ENCODE measurements around the gene DBH.

Gene DBH

DNA sequence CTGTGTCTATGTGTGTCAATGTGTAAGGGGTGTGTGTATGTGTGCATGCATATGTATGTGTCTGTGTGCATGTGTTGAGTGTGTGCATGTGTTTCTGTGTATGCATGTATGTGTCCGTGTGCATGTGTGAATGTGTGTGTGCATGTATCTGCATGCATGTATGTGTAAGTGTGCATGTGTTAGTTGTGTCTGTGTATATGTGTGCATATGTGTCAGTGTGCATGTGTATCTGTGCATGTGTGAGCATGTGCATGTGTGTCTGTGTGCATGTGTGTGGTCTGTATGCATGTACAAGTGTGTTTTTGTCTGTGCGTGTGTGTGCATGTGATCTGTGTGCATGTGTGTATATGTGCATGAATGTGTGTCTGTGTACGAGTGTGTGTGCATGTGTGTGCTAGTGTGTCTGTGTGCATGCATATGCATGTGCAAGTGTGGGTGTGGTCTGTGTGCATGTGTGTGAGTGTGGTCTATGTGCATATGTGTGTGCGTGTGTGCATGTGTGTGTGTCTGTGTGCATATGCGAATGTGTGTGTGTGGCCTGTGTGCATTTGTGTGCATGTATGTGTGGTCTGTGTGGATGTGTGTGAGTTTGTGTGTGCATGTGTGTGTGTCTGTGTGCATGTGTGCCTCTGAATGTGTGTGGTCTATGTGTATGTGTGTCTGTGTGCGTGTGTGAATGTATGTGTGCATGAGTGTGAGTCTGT is 36.5 kb upstream of the DBH start:
- H3K27ac Mint-ChIP-seq, result no peak overlapping the region

DNA sequence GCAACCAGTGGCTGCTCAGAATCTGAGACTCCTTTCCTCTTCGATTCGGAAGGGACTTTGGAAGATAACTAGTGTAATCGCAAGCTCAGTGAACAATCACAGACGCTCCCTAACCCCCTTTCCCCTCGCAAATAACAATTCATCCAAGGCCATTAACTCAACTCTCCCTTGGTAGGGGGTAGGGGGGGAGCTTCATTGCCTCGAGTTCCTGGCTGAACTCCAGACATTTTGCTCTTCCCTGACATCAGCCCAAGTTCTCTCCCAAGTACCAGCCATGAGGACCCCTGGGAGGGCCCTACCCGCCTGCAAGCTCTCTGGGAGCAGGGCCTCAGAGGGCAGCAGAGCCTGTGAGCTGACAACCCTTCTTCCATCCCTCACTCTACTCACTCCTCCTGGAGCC is 35.4 kb upstream of the DBH start:
- Mint-ChIP-seq H3K4me1 (ENCODE audit: low read depth) (peaks cover 8% of the 10 kb centered on the region), H3K27me3 (peaks cover 9% of the 10 kb centered on the region), H3K27ac (no peak overlapping the region), H3K36me3 (ENCODE audit: low read depth) (no peaks in the 10 kb centered on the region), H3K4me3 (no peak overlapping the region), H3K9me3 (peaks cover 13% of the 10 kb centered on the region)

More for the DNA sequence above, 36.5 kb upstream of the DBH start:
- Mint-ChIP-seq H3K9me3 (peaks cover 13% of the 10 kb centered on the region), H3K36me3 (ENCODE audit: low read depth) (no peaks in the 10 kb centered on the region), H3K4me1 (ENCODE audit: low read depth) (peaks cover 5% of the 10 kb centered on the region), H3K4me3 (no peak overlapping the region), H3K27me3 (peaks cover 9% of the 10 kb centered on the region)

DNA sequence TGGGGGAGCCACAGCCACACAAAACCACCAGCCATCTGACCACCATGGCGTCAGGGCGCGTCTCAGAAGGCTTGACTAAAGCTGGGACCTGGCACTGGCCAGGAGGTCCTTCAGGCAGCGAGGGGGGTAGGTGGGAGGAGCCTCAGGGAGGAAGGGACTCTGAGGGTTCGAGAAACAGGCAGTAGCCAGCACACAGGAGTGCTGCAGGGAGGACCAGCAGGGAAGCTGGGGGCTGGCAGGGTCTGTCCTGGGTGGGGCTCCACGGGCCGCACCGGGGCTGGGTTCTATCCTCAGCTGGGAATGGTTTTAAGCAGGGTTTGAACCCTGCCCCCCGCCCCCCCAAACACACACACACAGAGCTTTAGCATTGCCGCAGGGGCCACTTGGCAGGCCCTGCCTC is 34.4 kb upstream of the DBH start:
- Mint-ChIP-seq H3K9me3 (peaks cover 12% of the 10 kb centered on the region), H3K4me1 (ENCODE audit: low read depth) (peaks cover 8% of the 10 kb centered on the region), H3K36me3 (ENCODE audit: low read depth) (no peaks in the 10 kb centered on the region), H3K27ac (no peak overlapping the region), H3K27me3 (peaks cover 17% of the 10 kb centered on the region), H3K4me3 (no peak overlapping the region)

DNA sequence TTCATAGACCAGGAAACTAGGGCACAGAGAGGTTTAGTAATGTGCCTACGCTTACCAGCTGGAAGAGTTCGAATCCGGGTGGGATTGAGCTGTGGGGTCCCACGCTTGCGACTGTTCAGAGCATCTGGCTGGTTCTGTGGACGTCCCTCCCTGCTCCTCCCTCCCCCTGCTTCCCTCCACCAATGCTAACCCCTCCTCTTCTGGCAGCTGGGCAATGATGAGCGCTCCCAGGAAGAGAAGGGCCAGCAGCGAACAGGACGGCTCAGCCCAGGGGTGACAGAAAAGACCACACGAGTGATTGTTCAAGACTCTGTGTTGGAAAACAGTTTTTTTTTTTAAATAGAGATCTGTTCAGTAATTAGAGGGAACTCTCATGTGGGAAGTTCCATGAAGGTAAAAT is 33.9 kb upstream of the DBH start:
- Mint-ChIP-seq H3K9me3 (peaks cover 6% of the 10 kb centered on the region), H3K4me1 (ENCODE audit: low read depth) (peaks cover 8% of the 10 kb centered on the region), H3K4me3 (no peak overlapping the region), H3K27ac (no peak overlapping the region), H3K36me3 (ENCODE audit: low read depth) (no peaks in the 10 kb centered on the region), H3K27me3 (peaks cover 18% of the 10 kb centered on the region)

DNA sequence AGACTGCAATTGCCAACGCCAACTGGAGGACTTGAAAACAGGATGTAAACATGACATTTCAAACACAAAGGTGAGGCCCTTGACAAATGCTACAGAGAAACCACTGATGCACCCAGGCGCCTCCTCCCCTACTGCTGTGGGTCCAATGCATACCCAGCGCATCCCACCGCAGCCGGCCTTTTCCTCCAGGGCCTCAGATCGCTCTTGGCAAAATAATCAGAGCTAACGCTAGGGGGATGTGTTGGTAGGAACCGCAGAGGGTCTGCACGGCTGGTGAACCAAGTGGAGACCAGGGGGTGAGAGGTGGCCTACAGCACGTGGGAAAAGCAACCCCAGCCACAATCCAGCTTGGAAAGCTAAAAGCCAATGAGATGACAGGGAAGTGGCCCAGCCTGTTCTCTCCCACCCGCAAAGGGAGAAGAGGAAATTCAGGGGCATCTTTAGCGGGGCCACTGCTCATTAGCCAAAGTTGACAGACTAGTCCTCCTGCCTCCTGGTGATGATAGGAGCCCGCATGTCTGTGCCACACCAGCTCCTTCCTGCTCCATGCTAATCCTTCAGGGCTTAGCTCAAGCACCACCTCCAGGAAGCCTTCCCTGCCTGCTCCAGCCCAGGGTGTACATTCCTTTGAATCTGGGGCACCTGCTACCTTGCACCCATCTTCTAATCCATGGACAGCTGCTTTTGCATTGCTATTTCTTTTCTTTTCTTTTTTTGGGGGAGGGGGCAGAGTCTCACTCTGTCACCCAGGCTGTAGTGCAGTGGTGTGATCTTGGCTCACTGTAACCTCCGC is 32.8 kb upstream of the DBH start:
- Mint-ChIP-seq H3K4me1 (ENCODE audit: low read depth) (peaks cover 8% of the 10 kb centered on the region), H3K4me3 (no peak overlapping the region), H3K27ac (no peak overlapping the region), H3K36me3 (ENCODE audit: low read depth) (no peaks in the 10 kb centered on the region), H3K27me3 (peaks cover 26% of the 10 kb centered on the region), H3K9me3 (no peaks in the 10 kb centered on the region)

DNA sequence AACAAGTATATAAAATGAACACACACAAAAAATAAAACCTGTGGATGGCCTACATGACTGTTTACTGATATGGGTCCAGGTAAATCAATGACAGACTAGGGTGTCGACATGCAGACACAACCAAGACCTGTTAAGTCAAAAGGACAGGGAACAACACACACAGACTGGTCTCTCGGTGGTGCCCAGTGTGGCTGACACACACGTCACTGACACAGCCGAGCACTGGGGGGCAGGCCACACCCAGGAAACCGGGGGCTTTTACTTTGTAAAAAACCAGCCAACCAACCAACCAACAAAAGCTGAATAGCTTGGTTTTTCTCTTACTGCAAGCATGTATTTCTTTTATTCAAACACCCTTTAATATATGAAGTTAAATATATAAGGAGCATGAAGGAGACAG is 31.9 kb upstream of the DBH start:
- H3K27ac Mint-ChIP-seq, result no peak overlapping the region
- peaks cover 8% of the 10 kb centered on the region for H3K4me1 Mint-ChIP-seq (ENCODE audit: low read depth)
- no peak overlapping the region for H3K4me3 Mint-ChIP-seq
- H3K36me3 Mint-ChIP-seq (ENCODE audit: low read depth), result no peaks in the 10 kb centered on the region
- no peaks in the 10 kb centered on the region for H3K9me3 Mint-ChIP-seq
- peaks cover 29% of the 10 kb centered on the region for H3K27me3 Mint-ChIP-seq

DNA sequence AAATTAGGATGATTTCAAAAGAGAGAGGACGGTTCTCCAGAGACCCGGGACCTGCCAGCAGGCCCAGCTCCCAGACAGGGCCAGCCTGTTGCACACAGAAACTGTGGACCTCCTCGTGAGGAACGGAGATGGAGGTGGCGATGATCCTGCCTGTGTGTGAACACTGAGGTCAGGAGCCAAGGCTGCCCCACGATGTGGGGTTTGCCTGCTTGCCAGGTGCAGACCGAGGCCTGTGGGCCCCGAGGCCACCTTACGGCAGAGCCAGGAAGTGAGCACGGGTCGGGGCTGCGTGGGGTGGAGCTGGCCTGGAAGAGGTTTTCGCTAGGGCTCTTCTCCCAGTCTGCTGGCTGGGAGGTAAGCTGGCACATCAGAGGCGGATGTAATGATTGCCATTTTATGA is 31.3 kb upstream of the DBH start:
- H3K9me3 Mint-ChIP-seq, result no peaks in the 10 kb centered on the region
- peaks cover 8% of the 10 kb centered on the region for H3K4me1 Mint-ChIP-seq (ENCODE audit: low read depth)
- no peaks in the 10 kb centered on the region for H3K36me3 Mint-ChIP-seq (ENCODE audit: low read depth)
- H3K4me3 Mint-ChIP-seq, result no peak overlapping the region
- H3K27me3 Mint-ChIP-seq, result peaks cover 34% of the 10 kb centered on the region
- no peak overlapping the region for H3K27ac Mint-ChIP-seq

DNA sequence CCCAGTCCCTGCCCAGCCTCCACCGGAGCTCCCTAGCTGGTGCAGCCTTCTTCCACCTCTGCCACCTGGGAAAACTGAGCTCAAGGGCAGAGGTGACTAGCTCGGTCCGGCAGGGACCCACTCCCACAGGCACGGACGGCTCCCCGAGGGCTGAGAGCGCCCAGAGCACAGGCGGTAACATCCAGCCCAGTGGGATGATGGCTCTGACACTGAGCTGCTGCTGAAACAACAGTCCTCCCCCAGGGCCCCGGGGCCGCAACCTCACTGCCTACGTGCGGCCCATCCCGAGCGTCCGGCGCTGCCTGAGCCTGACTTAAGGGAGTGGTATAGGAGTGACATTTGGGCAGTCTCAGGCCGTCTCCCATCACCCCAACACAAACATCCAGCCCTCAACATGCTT is 30.7 kb upstream of the DBH start:
- Mint-ChIP-seq H3K27me3 (peaks cover 39% of the 10 kb centered on the region), H3K9me3 (no peaks in the 10 kb centered on the region)

DNA sequence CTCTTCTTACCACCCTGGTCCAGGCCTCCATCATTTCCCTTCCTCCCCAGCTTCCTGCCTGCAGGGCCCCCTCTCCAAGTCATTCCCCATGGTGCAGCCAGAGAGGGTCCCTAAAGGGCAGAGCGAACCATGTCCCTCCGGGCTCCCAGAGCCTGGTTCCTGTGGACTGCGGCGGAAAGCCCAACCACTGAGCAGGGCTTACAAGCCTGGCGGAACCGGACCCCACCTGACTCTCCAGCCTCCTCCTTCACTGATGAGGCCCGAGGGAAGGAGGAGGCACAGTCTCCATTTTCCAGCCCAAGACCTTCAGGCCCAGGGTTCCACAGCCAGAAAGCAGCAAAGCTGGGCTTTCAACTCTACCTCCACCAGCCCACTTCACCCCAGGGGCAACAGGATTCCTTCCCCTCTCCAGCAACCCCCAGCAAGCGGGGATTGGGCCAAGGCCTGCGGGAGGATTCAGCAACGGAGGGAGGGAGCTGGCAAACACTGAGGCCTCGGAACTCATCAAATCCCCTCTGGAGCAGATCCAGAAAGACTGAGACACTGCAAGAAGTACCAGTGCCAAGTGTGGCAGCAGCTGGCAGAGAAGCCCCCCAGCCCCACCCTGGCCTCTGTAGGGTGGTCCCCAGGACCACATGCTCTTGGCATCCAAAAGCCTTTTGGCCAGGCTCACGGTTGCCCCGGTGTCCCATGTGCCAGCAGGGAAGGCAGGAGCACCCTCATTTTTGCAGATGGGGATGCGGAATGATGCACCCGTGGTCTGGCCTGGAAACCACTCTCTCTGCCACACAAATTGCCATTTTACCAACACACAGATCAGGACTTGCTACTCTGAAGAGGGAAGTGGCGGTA is 30.1 kb upstream of the DBH start:
- Mint-ChIP-seq H3K27ac (no peak overlapping the region), H3K27me3 (peaks cover 45% of the 10 kb centered on the region), H3K4me1 (ENCODE audit: low read depth) (peaks cover 8% of the 10 kb centered on the region)

More for the DNA sequence above, 30.7 kb upstream of the DBH start:
- Mint-ChIP-seq H3K36me3 (ENCODE audit: low read depth) (no peaks in the 10 kb centered on the region), H3K4me1 (ENCODE audit: low read depth) (peaks cover 8% of the 10 kb centered on the region), H3K4me3 (no peak overlapping the region), H3K27ac (no peak overlapping the region)

DNA sequence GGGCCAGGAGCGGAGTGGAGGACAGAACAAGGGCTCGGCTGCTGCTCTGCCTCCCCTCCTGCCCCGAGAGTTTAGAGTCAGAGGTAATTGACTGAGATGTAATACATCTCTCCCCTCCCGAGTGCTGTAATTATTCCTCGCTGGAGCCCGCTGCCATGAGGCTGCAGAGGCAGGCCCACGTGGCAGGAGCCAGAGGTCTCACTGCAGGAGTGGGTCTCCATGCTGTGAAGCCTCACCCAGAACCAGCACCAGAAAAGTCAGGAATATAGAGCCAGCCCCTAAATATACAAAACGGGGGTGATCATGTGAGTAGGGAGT is 29.5 kb upstream of the DBH start:
- H3K4me1 Mint-ChIP-seq (ENCODE audit: low read depth), result peaks cover 8% of the 10 kb centered on the region
- no peak overlapping the region for H3K27ac Mint-ChIP-seq
- no peaks in the 10 kb centered on the region for H3K9me3 Mint-ChIP-seq
- H3K27me3 Mint-ChIP-seq, result peaks cover 51% of the 10 kb centered on the region
- no peaks in the 10 kb centered on the region for H3K36me3 Mint-ChIP-seq (ENCODE audit: low read depth)
- H3K4me3 Mint-ChIP-seq, result no peak overlapping the region

More for the DNA sequence above, 30.1 kb upstream of the DBH start:
- H3K36me3 Mint-ChIP-seq (ENCODE audit: low read depth), result no peaks in the 10 kb centered on the region
- H3K9me3 Mint-ChIP-seq, result no peaks in the 10 kb centered on the region
- H3K4me3 Mint-ChIP-seq, result no peak overlapping the region

DNA sequence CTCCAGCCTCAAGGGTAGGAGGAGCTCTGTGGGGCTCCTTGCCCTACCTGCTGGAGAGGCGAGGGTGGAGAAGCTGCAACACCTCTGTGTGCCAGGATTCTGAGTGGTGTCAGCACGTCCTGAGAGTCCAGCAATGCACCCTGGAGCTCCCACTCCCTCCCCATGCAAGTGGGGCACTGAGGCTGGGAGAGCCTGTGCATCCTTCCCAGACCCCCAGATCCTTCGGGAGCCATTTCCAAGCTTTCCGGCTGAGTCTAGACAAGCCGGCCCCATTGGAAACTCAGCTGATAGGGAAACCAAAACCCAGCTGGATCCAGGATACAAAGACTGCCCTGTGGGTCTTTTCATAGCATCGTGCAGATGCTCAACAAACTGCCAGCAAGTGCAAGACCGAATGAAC is 28.8 kb upstream of the DBH start:
- no peak overlapping the region for H3K4me3 Mint-ChIP-seq
- H3K27me3 Mint-ChIP-seq, result peaks cover 56% of the 10 kb centered on the region
- H3K9me3 Mint-ChIP-seq, result no peaks in the 10 kb centered on the region
- peaks cover 8% of the 10 kb centered on the region for H3K4me1 Mint-ChIP-seq (ENCODE audit: low read depth)
- H3K27ac Mint-ChIP-seq, result no peak overlapping the region
- no peaks in the 10 kb centered on the region for H3K36me3 Mint-ChIP-seq (ENCODE audit: low read depth)

DNA sequence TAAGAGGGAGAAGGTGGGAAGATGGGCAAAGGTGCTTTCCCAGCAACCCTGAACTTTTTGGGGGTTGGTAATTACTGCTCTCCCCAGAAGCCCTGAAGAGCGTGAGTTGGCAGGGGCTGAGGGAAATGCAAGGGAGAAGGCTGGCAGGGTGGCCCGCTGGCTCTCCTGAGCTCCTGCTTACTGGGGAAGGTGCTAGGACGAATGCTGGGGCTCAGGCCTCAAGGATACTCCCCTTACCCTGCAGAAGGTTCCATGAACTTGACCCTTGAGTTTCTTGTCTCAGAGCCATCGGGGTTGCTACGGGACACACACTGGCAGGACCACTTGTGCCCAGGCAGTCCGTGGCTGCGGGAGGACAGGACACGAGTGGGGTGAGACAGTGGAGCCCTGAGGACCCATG is 28.2 kb upstream of the DBH start:
- H3K36me3 Mint-ChIP-seq (ENCODE audit: low read depth), result no peaks in the 10 kb centered on the region
- peaks cover 56% of the 10 kb centered on the region for H3K27me3 Mint-ChIP-seq
- H3K4me3 Mint-ChIP-seq, result no peak overlapping the region
- H3K9me3 Mint-ChIP-seq, result no peaks in the 10 kb centered on the region
- no peak overlapping the region for H3K27ac Mint-ChIP-seq
- H3K4me1 Mint-ChIP-seq (ENCODE audit: low read depth), result peaks cover 8% of the 10 kb centered on the region

DNA sequence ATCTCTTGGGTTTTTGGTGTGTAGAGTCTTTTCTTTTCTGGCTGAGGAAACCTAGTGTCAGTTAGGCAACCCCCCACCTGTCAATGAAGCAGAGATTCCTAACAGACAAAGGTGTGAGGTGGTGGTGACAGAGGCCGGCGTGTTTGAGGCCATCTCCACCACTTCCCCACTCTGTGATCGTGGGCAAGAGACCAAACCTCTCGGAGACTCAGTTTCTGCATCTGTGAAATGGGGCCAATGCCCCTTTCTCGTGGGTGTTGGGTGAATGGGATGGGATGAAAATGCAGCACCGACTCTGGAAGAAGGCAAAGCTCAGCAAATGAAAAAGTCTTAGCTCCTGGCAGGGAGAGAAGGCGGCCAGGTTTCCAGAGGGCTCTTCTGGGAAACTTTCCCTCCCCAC is 27.8 kb upstream of the DBH start:
- no peak overlapping the region for H3K4me3 Mint-ChIP-seq
- peaks cover 8% of the 10 kb centered on the region for H3K4me1 Mint-ChIP-seq (ENCODE audit: low read depth)
- no peaks in the 10 kb centered on the region for H3K36me3 Mint-ChIP-seq (ENCODE audit: low read depth)
- H3K27me3 Mint-ChIP-seq, result peaks cover 59% of the 10 kb centered on the region
- H3K9me3 Mint-ChIP-seq, result no peaks in the 10 kb centered on the region
- no peak overlapping the region for H3K27ac Mint-ChIP-seq

DNA sequence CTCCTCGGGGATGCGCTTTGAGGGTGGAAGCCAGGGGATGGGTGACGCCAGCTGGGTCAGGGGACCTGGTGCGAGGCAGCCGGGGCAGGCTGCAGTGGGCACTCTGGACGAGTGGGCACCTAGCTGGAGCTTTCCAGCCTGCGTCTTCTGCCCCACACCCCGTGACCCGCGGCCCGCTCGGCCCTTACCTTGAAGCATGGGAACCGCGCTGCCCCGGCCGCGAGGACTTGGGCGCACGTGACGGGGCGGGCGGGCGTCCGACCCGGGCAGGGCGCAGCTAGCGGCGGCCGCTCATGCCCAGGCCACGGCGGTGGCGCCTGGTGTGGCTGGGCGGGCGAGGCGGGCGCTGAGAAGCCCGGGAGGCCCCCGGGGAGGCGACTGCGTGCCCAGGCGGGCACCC is 27.3 kb upstream of the DBH start:
- H3K27ac Mint-ChIP-seq, result no peak overlapping the region
- peaks cover 60% of the 10 kb centered on the region for H3K27me3 Mint-ChIP-seq
- H3K36me3 Mint-ChIP-seq (ENCODE audit: low read depth), result no peaks in the 10 kb centered on the region
- H3K9me3 Mint-ChIP-seq, result no peaks in the 10 kb centered on the region
- no peak overlapping the region for H3K4me3 Mint-ChIP-seq
- peaks cover 8% of the 10 kb centered on the region for H3K4me1 Mint-ChIP-seq (ENCODE audit: low read depth)
